ENCODE results near the gene GAB1.
A peak's percentile ranks its signal among the peaks of the same experiment; 100 is the strongest.

The GAB1 gene

DNA sequence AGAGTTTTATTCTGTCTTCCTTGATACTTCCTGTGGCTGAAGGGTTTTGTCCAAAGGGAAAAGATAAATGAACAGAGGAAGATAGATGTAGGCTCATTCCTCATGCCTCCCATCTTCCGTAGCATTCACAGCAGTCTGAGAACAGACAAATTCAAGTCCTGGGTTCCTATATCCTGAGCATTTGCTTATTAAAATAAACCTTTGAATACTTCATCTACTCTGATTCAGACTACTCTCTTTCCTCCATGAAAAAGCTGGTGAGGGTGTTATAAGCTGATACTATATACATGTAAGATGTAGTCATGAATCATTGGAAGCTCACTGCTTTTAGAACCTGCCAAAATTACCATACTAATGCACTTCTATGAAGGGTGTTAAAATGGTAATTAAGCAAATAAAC is 61.2 kb downstream of the GAB1 start (continued):
- TF ChIP-seq, protein P1, sequence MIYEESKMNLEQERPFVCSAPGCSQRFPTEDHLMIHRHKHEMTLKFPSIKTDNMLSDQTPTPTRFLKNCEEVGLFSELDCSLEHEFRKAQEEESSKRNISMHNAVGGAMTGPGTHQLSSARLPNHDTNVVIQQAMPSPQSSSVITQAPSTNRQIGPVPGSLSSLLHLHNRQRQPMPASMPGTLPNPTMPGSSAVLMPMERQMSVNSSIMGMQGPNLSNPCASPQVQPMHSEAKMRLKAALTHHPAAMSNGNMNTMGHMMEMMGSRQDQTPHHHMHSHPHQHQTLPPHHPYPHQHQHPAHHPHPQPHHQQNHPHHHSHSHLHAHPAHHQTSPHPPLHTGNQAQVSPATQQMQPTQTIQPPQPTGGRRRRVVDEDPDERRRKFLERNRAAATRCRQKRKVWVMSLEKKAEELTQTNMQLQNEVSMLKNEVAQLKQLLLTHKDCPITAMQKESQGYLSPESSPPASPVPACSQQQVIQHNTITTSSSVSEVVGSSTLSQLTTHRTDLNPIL (CRISPR knock-in tag; IDR thresholded peaks at IDR 0.05; ENCODE audit: low read depth) = no peak
- TF ChIP-seq ZFP30 (CRISPR knock-in tag; IDR thresholded peaks at IDR 0.05) = no peak
- TF ChIP-seq ZNF8 (CRISPR knock-in tag; IDR thresholded peaks at IDR 0.05) = no peak
- no peak for TF ChIP-seq GLIS3 (CRISPR knock-in tag; IDR thresholded peaks at IDR 0.05)

DNA sequence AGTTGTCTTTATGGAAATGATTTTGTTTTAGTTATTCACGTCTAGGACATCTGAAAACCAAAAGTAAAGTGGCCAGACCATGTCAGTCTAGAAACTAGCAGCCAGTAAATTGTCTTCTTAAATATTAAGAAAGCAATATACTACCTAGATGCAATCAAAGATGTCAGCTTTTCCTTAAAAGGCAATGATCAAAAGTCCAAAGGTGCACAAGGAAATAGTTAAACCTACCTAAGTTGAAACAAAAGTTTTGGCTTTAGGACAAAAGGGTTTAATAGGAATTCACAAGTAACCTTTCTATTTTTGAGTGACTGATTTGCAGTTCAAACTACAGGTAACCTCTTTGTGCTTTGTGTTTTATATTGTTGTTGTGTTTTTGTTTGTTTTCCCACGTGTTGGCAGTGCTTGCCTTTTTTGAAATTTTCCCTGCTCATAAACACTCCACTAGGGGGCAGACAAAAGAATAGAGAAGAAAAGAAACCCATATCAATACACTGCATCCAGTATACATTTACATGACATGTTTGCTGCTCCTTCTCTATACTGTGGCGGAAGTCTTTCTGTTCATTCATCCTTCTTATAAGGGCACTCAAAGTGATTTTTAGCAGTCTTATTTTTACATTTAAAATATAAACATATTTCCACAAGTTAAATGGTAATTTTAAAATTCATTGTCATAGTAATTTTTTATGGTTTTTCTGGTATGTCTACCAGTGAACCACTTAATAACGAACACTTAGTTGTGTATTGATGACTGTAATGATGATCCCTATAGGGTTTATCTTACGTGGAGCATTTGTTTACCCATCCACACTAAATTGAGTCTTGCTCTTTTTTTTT is 62.7 kb downstream of the GAB1 start:
- ATAC-seq = peak; percentile 75
- TF ChIP-seq, protein P2, sequence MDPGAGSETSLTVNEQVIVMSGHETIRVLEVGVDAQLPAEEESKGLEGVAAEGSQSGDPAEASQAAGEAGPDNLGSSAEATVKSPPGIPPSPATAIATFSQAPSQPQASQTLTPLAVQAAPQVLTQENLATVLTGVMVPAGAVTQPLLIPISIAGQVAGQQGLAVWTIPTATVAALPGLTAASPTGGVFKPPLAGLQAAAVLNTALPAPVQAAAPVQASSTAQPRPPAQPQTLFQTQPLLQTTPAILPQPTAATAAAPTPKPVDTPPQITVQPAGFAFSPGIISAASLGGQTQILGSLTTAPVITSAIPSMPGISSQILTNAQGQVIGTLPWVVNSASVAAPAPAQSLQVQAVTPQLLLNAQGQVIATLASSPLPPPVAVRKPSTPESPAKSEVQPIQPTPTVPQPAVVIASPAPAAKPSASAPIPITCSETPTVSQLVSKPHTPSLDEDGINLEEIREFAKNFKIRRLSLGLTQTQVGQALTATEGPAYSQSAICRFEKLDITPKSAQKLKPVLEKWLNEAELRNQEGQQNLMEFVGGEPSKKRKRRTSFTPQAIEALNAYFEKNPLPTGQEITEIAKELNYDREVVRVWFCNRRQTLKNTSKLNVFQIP (CRISPR knock-in tag; IDR thresholded peaks at IDR 0.05; ENCODE audit: borderline replicate concordance, low read depth) = no peak
- TF ChIP-seq, protein P3, sequence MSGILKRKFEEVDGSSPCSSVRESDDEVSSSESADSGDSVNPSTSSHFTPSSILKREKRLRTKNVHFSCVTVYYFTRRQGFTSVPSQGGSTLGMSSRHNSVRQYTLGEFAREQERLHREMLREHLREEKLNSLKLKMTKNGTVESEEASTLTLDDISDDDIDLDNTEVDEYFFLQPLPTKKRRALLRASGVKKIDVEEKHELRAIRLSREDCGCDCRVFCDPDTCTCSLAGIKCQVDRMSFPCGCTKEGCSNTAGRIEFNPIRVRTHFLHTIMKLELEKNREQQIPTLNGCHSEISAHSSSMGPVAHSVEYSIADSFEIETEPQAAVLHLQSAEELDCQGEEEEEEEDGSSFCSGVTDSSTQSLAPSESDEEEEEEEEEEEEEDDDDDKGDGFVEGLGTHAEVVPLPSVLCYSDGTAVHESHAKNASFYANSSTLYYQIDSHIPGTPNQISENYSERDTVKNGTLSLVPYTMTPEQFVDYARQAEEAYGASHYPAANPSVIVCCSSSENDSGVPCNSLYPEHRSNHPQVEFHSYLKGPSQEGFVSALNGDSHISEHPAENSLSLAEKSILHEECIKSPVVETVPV (CRISPR knock-in tag; IDR thresholded peaks at IDR 0.05) = no peak
- TF ChIP-seq ZNF565 (CRISPR knock-in tag; conservative IDR thresholded peaks at IDR 0.05; ENCODE audit: low read depth) (no peak), ZNF70 (CRISPR knock-in tag; IDR thresholded peaks at IDR 0.05) (no peak), TCF4 (CRISPR knock-in tag; IDR thresholded peaks at IDR 0.05; ENCODE audit: borderline replicate concordance) (no peak)

DNA sequence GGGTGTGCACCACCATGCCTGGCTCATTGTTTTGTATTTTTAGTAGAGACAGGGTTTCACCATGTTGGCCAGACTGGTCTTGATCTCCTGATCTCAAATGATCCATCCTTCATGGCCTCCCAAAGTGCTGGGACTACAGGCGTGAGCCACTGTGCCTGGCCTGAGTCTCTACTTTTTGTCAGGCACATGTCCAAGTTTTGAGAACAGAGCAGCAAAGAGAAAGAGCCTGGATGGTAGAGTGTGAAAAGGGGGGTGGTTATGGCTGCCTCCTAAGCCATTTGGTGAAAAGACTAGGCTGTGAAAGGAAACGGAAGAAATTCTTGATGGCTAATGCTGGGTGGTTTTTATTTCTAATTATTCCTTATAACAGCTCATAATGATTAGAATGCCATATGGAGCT is 63.4 kb downstream of the GAB1 start:
- TF ChIP-seq ZNF8 (CRISPR knock-in tag; IDR thresholded peaks at IDR 0.05) (no peak), ZNF70 (CRISPR knock-in tag; IDR thresholded peaks at IDR 0.05) (no peak), ISL1 (CRISPR knock-in tag; IDR thresholded peaks at IDR 0.05) (no peak), ZFP3 (CRISPR knock-in tag; IDR thresholded peaks at IDR 0.05) (no peak), ZFP30 (CRISPR knock-in tag; IDR thresholded peaks at IDR 0.05) (no peak), ZC3H10 (CRISPR knock-in tag; IDR thresholded peaks at IDR 0.05) (no peak), ARNTL (CRISPR knock-in tag; IDR thresholded peaks at IDR 0.05; ENCODE audit: borderline replicate concordance, low read depth) (no peak), ZNF565 (CRISPR knock-in tag; conservative IDR thresholded peaks at IDR 0.05; ENCODE audit: low read depth) (no peak), TCF4 (CRISPR knock-in tag; IDR thresholded peaks at IDR 0.05; ENCODE audit: borderline replicate concordance) (no peak), TOX (CRISPR knock-in tag; IDR thresholded peaks at IDR 0.05; ENCODE audit: borderline replicate concordance) (no peak), BACH2 (CRISPR knock-in tag; IDR thresholded peaks at IDR 0.05; ENCODE audit: borderline replicate concordance) (no peak), SNAI2 (CRISPR knock-in tag; IDR thresholded peaks at IDR 0.05) (no peak), ESRRG (CRISPR knock-in tag; IDR thresholded peaks at IDR 0.05) (no peak)
- TF ChIP-seq, protein P4, sequence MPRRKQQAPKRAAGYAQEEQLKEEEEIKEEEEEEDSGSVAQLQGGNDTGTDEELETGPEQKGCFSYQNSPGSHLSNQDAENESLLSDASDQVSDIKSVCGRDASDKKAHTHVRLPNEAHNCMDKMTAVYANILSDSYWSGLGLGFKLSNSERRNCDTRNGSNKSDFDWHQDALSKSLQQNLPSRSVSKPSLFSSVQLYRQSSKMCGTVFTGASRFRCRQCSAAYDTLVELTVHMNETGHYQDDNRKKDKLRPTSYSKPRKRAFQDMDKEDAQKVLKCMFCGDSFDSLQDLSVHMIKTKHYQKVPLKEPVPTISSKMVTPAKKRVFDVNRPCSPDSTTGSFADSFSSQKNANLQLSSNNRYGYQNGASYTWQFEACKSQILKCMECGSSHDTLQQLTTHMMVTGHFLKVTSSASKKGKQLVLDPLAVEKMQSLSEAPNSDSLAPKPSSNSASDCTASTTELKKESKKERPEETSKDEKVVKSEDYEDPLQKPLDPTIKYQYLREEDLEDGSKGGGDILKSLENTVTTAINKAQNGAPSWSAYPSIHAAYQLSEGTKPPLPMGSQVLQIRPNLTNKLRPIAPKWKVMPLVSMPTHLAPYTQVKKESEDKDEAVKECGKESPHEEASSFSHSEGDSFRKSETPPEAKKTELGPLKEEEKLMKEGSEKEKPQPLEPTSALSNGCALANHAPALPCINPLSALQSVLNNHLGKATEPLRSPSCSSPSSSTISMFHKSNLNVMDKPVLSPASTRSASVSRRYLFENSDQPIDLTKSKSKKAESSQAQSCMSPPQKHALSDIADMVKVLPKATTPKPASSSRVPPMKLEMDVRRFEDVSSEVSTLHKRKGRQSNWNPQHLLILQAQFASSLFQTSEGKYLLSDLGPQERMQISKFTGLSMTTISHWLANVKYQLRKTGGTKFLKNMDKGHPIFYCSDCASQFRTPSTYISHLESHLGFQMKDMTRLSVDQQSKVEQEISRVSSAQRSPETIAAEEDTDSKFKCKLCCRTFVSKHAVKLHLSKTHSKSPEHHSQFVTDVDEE (CRISPR knock-in tag; IDR thresholded peaks at IDR 0.05) = no peak
- no peak for ATAC-seq

DNA sequence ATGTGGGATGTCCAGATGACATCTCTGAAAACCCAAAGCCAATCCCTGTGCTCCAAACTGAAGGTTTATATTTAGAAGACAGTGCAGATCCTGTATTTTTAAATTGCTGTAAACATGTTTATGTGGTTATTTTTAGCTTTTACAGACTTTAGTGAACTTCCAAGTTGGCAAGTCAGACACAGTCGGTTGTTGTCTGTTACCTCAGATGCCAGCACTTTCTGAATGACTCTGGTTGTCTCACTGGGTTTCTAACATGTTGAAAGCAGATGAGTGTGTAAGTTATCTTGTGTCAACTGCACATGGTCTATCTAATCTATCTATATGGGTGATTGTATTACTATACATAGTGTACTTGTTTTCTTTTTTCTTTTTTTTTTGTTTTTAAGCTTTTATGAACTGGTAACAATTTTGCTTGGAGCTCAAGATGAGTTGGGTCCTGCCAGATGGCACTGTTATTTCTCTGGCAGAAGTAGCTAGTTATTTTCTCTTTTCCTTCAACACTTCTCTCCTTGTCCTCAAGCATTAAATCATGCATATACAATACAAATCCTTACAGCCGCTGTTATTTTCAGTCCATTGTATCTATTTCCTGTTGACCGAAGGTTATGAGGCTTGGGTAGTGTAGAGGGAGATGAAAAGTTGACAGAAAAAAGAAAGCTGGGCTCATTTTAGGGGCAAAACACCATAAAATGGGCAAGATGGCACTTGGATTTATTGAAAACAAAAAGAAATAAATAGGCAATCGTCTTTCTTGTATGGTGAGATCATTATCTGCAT is 66.3 kb downstream of the GAB1 start:
- TF ChIP-seq OSR1 (CRISPR knock-in tag; IDR thresholded peaks at IDR 0.05) (no peak), ZFP3 (CRISPR knock-in tag; IDR thresholded peaks at IDR 0.05) (no peak), ZNF70 (CRISPR knock-in tag; IDR thresholded peaks at IDR 0.05) (no peak), CSDC2 (CRISPR knock-in tag; IDR thresholded peaks at IDR 0.05) (no peak), ZFP30 (CRISPR knock-in tag; IDR thresholded peaks at IDR 0.05) (no peak), RARB (CRISPR knock-in tag; IDR thresholded peaks at IDR 0.05) (no peak), ISL1 (CRISPR knock-in tag; IDR thresholded peaks at IDR 0.05) (no peak)
- TF ChIP-seq, protein P2 (CRISPR knock-in tag; IDR thresholded peaks at IDR 0.05; ENCODE audit: borderline replicate concordance, low read depth) = no peak
- no peak for ATAC-seq
